HG03442 (cell line): Measurements from ENCODE around the gene MAB21L4.

Experiments used
- ATAC-seq: cut with Tn5 transposase; IDR thresholded peaks from one replicate; pipeline ENCODE4 v1.9.1; 2021; ENCODE audit warnings: mild to moderate bottlenecking, moderate library complexity; ENCODE audit not compliant: unreplicated experiment

The MAB21L4 gene

GRCh38 chr2:240913810-240914644 lies 18.1 kb upstream of the MAB21L4 start:
- ATAC-seq = no peak

- ATAC-seq = no peak
These were observed 17.2 kb upstream of the MAB21L4 start for GRCh38 chr2:240912878-240913809.

- ATAC-seq = no peak
These were observed 15.8 kb upstream of the MAB21L4 start for GRCh38 chr2:240911641-240912265.

- ATAC-seq = no peak
These were observed 13.4 kb upstream of the MAB21L4 start for GRCh38 chr2:240909216-240909974.

- ATAC-seq = no peak
These were observed 11.1 kb upstream of the MAB21L4 start for GRCh38 chr2:240906911-240907590.

GRCh38 chr2:240906141-240906910 lies 10.4 kb upstream of the MAB21L4 start, which contains the start of gene CROCC2:
TSS of gene CROCC2 (plus strand) at chr2:240906336. CDS start at chr2:240906514, 178 bp downstream.
- no peak for ATAC-seq

GRCh38 chr2:240905176-240905781 lies 9.3 kb upstream of the MAB21L4 start:
- no peak for ATAC-seq

- no peak for ATAC-seq
These were observed 8.5 kb upstream of the MAB21L4 start for GRCh38 chr2:240904216-240905175.

- no peak for ATAC-seq
These were observed 7.5 kb upstream of the MAB21L4 start for GRCh38 chr2:240903191-240904060.

GRCh38 chr2:240902615-240903041 lies 6.7 kb upstream of the MAB21L4 start:
- no peak for ATAC-seq

GRCh38 chr2:240901986-240902614 lies 6.1 kb upstream of the MAB21L4 start:
- ATAC-seq = no peak

GRCh38 chr2:240900141-240900860 lies 4.3 kb upstream of the MAB21L4 start:
- no peak for ATAC-seq

GRCh38 chr2:240899468-240899865 lies 3.5 kb upstream of the MAB21L4 start:
- ATAC-seq = no peak

GRCh38 chr2:240898731-240899467 lies 2.9 kb upstream of the MAB21L4 start:
- ATAC-seq = no peak
